NB4 (cell line): ENCODE data around the gene SPON1.
"Not testable (repeated sequence)": the region's sequence is repeated elsewhere in the genome, so short reads cannot be mapped to it uniquely, and the experiment has no call there.

Experiments
- DNase-seq: peaks from one replicate; pipeline ENCODE4 v3.0.0; 2010; ENCODE audit warnings: low read depth
- H3K4me3 ChIP-seq: one replicate; pipeline ENCODE4 v1.5.1; 2011; ENCODE audit warnings: mild to moderate bottlenecking, low read depth, low read length, moderate library complexity
- MYC ChIP-seq: IDR thresholded peaks from 2 replicates; pipeline ENCODE4 v1.6.1; 2011; ENCODE audit warnings: low read depth, low read length
- POLR2A ChIP-seq: IDR thresholded peaks from 2 replicates; pipeline ENCODE4 v1.6.1; 2011; ENCODE audit warnings: mild to moderate bottlenecking; ENCODE audit not compliant: insufficient read length; ENCODE audit errors: extremely low read depth
- TF ChIP-seq, protein P1 (sequence below): IDR thresholded peaks from one replicate; pipeline ENCODE4 v1.5.1; 2012; ENCODE audit warnings: low read depth, low read length
- TF ChIP-seq, protein P2 (sequence below): IDR thresholded peaks from 2 replicates; pipeline ENCODE4 v1.6.1; 2011; ENCODE audit warnings: low read depth, low read length

The SPON1 gene

DNA sequence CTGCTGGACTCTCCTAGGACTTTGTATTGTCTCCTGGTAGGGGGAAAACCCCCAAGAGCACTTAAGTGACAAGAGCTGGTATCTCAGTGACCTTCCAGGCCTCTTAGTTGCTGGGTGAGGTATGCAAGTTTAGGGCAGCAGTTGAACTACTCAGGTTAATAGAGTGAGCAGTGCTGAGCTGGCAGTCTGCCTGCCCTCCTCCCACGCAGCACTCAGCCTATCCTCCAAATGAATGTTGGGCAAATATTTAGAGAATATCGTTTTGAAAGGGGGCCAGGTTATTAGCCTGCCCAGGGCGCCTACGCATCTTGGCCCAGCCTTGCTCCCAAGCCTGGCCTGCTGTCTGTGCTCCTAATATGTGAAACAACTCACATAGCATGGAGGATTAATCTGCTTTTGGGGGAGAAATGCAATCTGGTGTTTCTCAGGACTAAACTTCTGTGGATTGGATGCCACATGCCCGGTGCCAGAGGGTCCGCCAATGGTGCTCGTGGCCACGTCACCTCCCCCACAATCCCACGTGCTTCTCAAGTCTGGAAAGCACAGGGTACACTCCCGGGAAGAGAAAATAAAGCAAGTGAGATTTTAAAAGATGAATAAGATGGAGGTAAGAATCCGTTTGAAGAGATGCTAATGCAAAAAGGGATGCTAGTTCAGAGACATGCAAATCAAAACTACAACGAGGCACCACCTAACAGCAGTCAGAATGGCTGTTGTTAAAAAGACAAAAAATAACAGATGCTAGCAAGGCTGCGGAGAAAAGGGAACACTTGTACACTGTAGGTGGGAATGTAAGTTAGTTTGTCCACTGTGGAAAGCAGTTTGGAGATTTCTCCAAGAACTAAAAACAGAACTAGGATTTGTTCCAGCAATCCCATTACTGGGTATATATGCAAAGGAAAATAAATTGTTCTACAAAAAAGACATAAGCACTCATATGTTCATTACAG lies 67.7 kb downstream of the SPON1 start:
- DNase-seq, result no peak
- TF ChIP-seq, protein P1, sequence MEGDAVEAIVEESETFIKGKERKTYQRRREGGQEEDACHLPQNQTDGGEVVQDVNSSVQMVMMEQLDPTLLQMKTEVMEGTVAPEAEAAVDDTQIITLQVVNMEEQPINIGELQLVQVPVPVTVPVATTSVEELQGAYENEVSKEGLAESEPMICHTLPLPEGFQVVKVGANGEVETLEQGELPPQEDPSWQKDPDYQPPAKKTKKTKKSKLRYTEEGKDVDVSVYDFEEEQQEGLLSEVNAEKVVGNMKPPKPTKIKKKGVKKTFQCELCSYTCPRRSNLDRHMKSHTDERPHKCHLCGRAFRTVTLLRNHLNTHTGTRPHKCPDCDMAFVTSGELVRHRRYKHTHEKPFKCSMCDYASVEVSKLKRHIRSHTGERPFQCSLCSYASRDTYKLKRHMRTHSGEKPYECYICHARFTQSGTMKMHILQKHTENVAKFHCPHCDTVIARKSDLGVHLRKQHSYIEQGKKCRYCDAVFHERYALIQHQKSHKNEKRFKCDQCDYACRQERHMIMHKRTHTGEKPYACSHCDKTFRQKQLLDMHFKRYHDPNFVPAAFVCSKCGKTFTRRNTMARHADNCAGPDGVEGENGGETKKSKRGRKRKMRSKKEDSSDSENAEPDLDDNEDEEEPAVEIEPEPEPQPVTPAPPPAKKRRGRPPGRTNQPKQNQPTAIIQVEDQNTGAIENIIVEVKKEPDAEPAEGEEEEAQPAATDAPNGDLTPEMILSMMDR, result no peak
- TF ChIP-seq, protein P2, sequence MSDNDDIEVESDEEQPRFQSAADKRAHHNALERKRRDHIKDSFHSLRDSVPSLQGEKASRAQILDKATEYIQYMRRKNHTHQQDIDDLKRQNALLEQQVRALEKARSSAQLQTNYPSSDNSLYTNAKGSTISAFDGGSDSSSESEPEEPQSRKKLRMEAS, result no peak
- no peak for TF ChIP-seq POLR2A
- no peak for TF ChIP-seq MYC
- H3K4me3 ChIP-seq, result no peak overlapping the region

DNA sequence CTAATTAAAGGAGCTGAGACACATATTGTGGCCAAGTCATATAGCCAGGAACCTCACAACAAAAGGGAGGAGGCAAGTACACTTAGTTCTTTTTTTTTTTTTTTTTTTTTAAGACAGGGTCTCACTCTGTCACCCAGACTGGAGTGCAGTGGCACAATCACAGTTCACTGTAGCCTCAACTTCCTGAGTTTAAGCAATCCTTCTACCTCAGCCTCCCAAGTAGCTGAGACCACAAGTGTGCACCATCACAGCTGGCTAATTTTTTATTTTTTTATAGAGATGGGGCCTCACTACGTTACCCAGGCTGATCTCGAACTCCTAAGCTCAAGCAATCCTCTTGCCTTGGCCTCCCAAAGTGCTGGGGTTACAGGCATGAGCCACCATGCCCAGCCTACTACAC lies 73.0 kb downstream of the SPON1 start:
- H3K4me3 ChIP-seq, DNase-seq: not testable (repeated sequence)

DNA sequence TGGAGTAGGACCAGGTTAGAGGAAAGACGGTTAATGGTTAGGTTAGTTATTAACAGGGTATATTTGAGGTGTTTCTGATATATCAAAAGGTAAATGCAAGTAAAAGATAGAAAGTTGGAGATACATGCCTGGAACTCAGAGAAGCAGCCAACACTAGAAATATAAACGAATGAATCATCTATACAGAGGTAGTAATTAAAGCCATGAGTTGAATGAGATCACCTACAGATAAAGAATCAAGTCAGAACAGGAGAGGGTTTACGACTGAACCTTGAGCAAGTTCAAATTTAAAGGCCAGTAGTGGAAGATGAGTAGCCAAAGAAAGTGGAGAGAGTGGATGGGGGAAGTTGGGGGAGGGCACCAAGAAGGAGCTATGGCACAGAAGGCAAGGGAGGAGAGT lies 73.9 kb downstream of the SPON1 start:
- TF ChIP-seq POLR2A, result no peak
- TF ChIP-seq, protein P1, result no peak
- TF ChIP-seq, protein P2, result no peak
- TF ChIP-seq MYC, result no peak
- DNase-seq, result no peak
- H3K4me3 ChIP-seq, result no peak overlapping the region

DNA sequence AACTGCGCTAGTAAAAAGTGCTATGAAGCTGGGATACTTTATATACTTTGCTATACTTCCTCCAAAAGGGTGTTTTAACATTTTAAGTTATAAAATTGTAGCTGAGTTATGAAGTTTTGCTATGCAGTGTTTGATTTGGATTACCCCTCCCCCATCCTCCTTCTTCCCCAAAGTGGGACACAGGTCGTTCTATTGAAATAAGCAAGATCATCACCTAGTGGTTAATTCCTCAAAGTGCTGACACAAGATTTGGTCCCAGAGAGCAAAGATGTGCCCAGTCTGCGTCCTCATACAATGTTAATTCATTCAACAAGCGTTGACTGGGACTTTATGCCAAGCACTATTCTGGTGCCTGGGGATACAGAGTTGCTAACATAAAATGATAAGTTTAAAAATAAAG lies 78.5 kb downstream of the SPON1 start:
- TF ChIP-seq POLR2A (no peak), MYC (no peak)
- TF ChIP-seq, protein P1, result no peak
- TF ChIP-seq, protein P2, result no peak
- H3K4me3 ChIP-seq, result no peak overlapping the region
- no peak for DNase-seq

DNA sequence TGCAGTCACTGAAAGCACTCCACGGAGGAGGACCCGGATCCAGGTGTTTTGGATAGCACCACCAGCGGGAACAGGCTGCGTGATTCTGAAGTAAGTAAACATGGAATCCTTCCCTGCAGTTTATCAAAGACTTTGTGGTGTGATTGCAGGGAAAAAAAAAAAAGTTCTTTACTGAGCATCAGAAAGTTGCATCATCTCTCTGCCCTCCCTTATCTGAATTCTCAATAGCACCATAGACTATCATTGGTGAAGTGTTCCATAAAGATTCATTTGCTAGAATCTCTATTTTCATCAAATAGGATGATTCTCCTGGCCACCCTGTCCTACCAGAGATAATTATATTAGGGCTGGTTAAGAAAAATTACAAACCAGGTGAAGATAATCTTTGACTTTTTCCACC lies 79.0 kb downstream of the SPON1 start:
- no peak overlapping the region for H3K4me3 ChIP-seq
- DNase-seq, result no peak
- TF ChIP-seq MYC (no peak), POLR2A (no peak)
- TF ChIP-seq, protein P1, result no peak
- TF ChIP-seq, protein P2, result no peak

DNA sequence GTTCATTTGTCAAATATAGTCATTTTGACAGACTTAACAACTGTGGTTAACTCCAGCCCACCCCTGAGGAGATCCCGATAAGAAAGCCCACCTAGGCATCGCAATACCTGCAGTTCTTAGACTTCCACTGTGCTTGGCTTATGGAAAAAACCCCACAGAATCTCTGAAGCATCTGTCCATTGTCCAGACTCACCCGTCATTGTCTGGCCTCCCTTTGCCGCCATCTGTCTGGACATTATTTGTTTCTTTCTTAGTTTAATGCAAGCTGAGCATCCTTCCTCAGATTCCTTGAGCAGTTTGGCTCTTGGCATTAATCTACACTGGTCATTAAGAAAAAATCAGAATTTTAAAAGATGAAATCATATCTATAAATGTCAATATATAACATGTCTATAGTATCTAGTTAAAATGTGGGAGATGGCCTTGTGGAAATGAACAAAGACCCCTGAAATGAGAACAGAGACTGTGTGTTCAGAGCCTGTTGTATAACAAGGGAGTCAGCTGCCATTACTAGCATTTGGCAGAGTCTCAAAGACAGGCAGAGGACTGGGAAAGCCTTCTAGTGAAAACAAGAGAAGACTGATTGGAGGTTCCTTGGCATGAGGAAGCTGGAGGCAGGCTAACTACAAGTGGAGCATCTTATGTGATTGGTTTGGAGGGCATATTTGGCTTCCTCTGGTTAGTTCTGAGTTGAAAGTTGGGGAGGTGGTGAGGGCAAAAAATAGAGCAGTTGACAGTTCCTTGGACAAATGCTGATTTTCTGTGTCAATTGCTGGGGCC lies 80.4 kb downstream of the SPON1 start:
- no peak overlapping the region for H3K4me3 ChIP-seq
- no peak for DNase-seq
- TF ChIP-seq MYC (no peak), POLR2A (no peak)
- TF ChIP-seq, protein P1, result no peak
- TF ChIP-seq, protein P2, result no peak
